Islet precursor cell (in vitro differentiated cells): Measurements from ENCODE around the gene SPATS1.
A peak's percentile ranks its signal among the peaks of the same experiment; 100 is the strongest.

Experiments used
- DNase-seq: peaks from one replicate; pipeline ENCODE4 v3.0.0-alpha.2; 2018

The SPATS1 gene

GRCh38 chr6:44342489-44342888 is at the start of gene SPATS1:
Gene SPATS1, plus strand, starts transcription at chr6:44342650. Its CDS starts 446 bp downstream, at chr6:44343096.
- peak; percentile 69 for DNase-seq

- DNase-seq: no peak
These were observed 49.6 kb upstream of the SPATS1 start for GRCh38 chr6:44292661-44293365.

- DNase-seq: no peak
These were observed 47.3 kb upstream of the SPATS1 start for GRCh38 chr6:44294832-44295791.

GRCh38 chr6:44297063-44298038 is 45.1 kb upstream of the SPATS1 start:
- DNase-seq: no peak

GRCh38 chr6:44298055-44298803 is 44.2 kb upstream of the SPATS1 start:
- no peak for DNase-seq

- DNase-seq: no peak
These were observed 43.6 kb upstream of the SPATS1 start for GRCh38 chr6:44298864-44299263.

GRCh38 chr6:44300292-44300823 is 42.1 kb upstream of the SPATS1 start:
- no peak for DNase-seq

- no peak for DNase-seq
These were observed 41.3 kb upstream of the SPATS1 start for GRCh38 chr6:44301106-44301505.

- DNase-seq: no peak
These were observed 40.5 kb upstream of the SPATS1 start for GRCh38 chr6:44301782-44302564.

GRCh38 chr6:44302856-44303255 is 39.6 kb upstream of the SPATS1 start:
- no peak for DNase-seq

- no peak for DNase-seq
These were observed 38.6 kb upstream of the SPATS1 start for GRCh38 chr6:44303842-44304241.

- DNase-seq: peak; percentile 72
These were observed 37.9 kb upstream of the SPATS1 start for GRCh38 chr6:44304282-44305199.

GRCh38 chr6:44305200-44305725 is 37.2 kb upstream of the SPATS1 start:
- no peak for DNase-seq

- no peak for DNase-seq
These were observed 35.7 kb upstream of the SPATS1 start for GRCh38 chr6:44306710-44307109.

- no peak for DNase-seq
These were observed 35.2 kb upstream of the SPATS1 start for GRCh38 chr6:44307217-44307616.

GRCh38 chr6:44309092-44309491 is 33.4 kb upstream of the SPATS1 start:
- DNase-seq: no peak

- DNase-seq: no peak
These were observed 32.8 kb upstream of the SPATS1 start for GRCh38 chr6:44309631-44310030.

- DNase-seq: no peak
These were observed 32.2 kb upstream of the SPATS1 start for GRCh38 chr6:44310241-44310640.

GRCh38 chr6:44311304-44311703 is 31.1 kb upstream of the SPATS1 start:
- no peak for DNase-seq
